PC-3 (cell line): ENCODE data around the gene PLOD2.

Experiments
- EZH2 ChIP-seq: fragments of 300-600 bp; sonication (generic); IDR thresholded peaks from one replicate; pipeline ENCODE4 v1.6.1; 2017; ENCODE audit warnings: antibody characterized with exemption, mild to moderate bottlenecking, low read length; ENCODE audit not compliant: unreplicated experiment
- EZH2phosphoT487 ChIP-seq: fragments of 300-600 bp; sonication (generic); IDR thresholded peaks from 2 replicates; pipeline ENCODE4 v1.6.1; 2018; ENCODE audit warnings: mild to moderate bottlenecking, antibody characterized with exemption, low read length, borderline replicate concordance
- TF ChIP-seq, protein P1 (sequence below): fragments of 300-600 bp; sonication (generic); conservative IDR thresholded peaks from 2 replicates; pipeline ENCODE4 v1.5.1; 2017; ENCODE audit warnings: antibody characterized with exemption, low read depth, mild to moderate bottlenecking, low read length

DNA sequence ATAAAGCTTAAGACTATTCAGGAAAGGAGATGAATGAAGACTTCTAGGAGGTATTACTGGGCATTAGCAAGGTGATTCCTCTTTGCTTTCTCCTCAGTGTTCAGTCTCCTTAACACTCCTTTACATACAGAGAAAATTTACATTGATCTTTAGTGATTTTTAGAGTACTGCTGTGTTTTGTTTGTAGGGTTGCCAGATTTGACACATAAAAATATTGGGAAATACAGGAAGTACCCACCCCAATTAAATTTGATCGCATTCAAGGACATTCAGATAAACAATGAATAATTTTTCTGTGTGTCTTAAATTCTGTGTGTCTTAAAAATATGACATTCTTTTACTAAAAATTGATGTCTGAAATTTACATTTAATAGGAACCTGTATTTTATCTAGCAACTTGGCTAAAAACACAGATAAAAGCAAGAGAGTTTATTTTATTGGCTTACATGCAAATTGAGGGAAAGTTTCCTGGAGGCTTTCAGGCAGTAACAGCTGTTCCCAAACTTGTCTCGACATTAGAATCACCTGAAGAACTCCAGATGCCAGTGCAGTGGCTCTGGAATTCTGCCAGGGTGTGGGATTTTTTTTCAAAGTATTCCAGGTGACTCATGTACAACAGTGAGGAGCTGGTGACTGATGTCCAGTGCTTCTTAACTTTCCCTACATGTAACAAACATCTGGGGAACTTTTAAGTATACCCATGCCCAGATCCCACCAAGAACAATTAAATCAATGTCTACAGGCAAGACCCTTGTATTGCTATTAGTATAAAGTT, 23.4 kb upstream of the PLOD2 start:
- TF ChIP-seq, protein P1, sequence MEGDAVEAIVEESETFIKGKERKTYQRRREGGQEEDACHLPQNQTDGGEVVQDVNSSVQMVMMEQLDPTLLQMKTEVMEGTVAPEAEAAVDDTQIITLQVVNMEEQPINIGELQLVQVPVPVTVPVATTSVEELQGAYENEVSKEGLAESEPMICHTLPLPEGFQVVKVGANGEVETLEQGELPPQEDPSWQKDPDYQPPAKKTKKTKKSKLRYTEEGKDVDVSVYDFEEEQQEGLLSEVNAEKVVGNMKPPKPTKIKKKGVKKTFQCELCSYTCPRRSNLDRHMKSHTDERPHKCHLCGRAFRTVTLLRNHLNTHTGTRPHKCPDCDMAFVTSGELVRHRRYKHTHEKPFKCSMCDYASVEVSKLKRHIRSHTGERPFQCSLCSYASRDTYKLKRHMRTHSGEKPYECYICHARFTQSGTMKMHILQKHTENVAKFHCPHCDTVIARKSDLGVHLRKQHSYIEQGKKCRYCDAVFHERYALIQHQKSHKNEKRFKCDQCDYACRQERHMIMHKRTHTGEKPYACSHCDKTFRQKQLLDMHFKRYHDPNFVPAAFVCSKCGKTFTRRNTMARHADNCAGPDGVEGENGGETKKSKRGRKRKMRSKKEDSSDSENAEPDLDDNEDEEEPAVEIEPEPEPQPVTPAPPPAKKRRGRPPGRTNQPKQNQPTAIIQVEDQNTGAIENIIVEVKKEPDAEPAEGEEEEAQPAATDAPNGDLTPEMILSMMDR = no peak
- TF ChIP-seq EZH2 = no peak
- no peak for TF ChIP-seq EZH2phosphoT487
